Ishikawa (cell line): Measurements from ENCODE around the gene BLOC1S4.

Source experiments
- CEBPB ChIP-seq: IDR thresholded peaks from 2 replicates; pipeline ENCODE4 v1.6.1; 2012
- CREB1 ChIP-seq: IDR thresholded peaks from 2 replicates; pipeline ENCODE4 v1.6.1; 2012; ENCODE audit warnings: low read depth
- EGR1 ChIP-seq: IDR thresholded peaks from 2 replicates; pipeline ENCODE4 v1.6.1; 2012
- EP300 ChIP-seq: IDR thresholded peaks from 2 replicates; pipeline ENCODE4 v1.6.1; 2012; ENCODE audit warnings: borderline replicate concordance
- FOXM1 ChIP-seq: IDR thresholded peaks from 2 replicates; pipeline ENCODE4 v1.6.1; 2012; ENCODE audit warnings: low read depth, borderline replicate concordance
- MAX ChIP-seq: IDR thresholded peaks from 2 replicates; pipeline ENCODE4 v1.6.1; 2012
- NFIC ChIP-seq: IDR thresholded peaks from 2 replicates; pipeline ENCODE4 v1.6.1; 2012
- RAD21 ChIP-seq: IDR thresholded peaks from 2 replicates; pipeline ENCODE4 v1.6.1; 2012; ENCODE audit warnings: low read depth
- TAF1 ChIP-seq: IDR thresholded peaks from 2 replicates; pipeline ENCODE4 v1.6.1; 2012; ENCODE audit warnings: low read depth, mild to moderate bottlenecking
- TCF12 ChIP-seq: IDR thresholded peaks from 2 replicates; pipeline ENCODE4 v1.6.1; 2012; ENCODE audit warnings: low read depth
- TEAD4 ChIP-seq: IDR thresholded peaks from 2 replicates; pipeline ENCODE4 v1.6.1; 2012
- YY1 ChIP-seq: IDR thresholded peaks from 2 replicates; pipeline ENCODE4 v1.6.1; 2012; ENCODE audit warnings: low read depth
- ZBTB7A ChIP-seq: IDR thresholded peaks from 2 replicates; pipeline ENCODE4 v1.6.1; 2012; ENCODE audit warnings: low read depth
- TF ChIP-seq, protein P1 (sequence below): IDR thresholded peaks from 2 replicates; pipeline ENCODE4 v1.6.1; 2012; ENCODE audit warnings: low read depth, mild to moderate bottlenecking

DNA sequence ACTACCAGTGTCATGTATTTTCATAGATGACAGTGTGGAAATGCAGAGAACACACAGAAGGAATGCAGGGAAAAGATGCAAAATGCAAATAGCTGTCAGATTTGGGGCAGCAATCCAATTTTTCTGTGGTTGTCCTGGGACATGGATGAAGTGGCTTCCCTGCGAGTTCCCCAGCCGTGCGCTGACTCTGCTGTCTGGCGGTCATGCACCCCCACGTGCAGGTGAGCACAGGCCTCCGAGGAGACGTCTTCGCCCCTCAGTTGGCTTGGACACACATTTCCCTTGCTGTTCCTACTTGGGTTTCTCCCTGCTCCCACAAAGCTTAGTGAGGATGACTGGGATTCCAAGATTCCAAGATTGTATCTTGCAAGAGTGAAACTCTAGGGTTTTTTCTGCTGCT lies 24.4 kb downstream of the BLOC1S4 start:
- TF ChIP-seq, protein P1, sequence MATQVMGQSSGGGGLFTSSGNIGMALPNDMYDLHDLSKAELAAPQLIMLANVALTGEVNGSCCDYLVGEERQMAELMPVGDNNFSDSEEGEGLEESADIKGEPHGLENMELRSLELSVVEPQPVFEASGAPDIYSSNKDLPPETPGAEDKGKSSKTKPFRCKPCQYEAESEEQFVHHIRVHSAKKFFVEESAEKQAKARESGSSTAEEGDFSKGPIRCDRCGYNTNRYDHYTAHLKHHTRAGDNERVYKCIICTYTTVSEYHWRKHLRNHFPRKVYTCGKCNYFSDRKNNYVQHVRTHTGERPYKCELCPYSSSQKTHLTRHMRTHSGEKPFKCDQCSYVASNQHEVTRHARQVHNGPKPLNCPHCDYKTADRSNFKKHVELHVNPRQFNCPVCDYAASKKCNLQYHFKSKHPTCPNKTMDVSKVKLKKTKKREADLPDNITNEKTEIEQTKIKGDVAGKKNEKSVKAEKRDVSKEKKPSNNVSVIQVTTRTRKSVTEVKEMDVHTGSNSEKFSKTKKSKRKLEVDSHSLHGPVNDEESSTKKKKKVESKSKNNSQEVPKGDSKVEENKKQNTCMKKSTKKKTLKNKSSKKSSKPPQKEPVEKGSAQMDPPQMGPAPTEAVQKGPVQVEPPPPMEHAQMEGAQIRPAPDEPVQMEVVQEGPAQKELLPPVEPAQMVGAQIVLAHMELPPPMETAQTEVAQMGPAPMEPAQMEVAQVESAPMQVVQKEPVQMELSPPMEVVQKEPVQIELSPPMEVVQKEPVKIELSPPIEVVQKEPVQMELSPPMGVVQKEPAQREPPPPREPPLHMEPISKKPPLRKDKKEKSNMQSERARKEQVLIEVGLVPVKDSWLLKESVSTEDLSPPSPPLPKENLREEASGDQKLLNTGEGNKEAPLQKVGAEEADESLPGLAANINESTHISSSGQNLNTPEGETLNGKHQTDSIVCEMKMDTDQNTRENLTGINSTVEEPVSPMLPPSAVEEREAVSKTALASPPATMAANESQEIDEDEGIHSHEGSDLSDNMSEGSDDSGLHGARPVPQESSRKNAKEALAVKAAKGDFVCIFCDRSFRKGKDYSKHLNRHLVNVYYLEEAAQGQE: no peak
- TF ChIP-seq EGR1: no peak
- no peak for TF ChIP-seq TCF12
- TF ChIP-seq EP300: no peak
- no peak for TF ChIP-seq MAX
- no peak for TF ChIP-seq NFIC
- no peak for TF ChIP-seq TAF1
- TF ChIP-seq YY1: no peak
- no peak for TF ChIP-seq RAD21
- TF ChIP-seq CEBPB: no peak
- TF ChIP-seq CREB1: no peak
- TF ChIP-seq FOXM1: no peak
- no peak for TF ChIP-seq ZBTB7A
- TF ChIP-seq TEAD4: no peak
